HG03432 (cell line): Measurements from ENCODE around the gene C1QTNF8.

Experiments
- ATAC-seq: cut with Tn5 transposase; IDR thresholded peaks from one replicate; pipeline ENCODE4 v1.9.1; 2021; ENCODE audit warnings: mild to moderate bottlenecking, moderate library complexity; ENCODE audit not compliant: unreplicated experiment

The C1QTNF8 gene

DNA sequence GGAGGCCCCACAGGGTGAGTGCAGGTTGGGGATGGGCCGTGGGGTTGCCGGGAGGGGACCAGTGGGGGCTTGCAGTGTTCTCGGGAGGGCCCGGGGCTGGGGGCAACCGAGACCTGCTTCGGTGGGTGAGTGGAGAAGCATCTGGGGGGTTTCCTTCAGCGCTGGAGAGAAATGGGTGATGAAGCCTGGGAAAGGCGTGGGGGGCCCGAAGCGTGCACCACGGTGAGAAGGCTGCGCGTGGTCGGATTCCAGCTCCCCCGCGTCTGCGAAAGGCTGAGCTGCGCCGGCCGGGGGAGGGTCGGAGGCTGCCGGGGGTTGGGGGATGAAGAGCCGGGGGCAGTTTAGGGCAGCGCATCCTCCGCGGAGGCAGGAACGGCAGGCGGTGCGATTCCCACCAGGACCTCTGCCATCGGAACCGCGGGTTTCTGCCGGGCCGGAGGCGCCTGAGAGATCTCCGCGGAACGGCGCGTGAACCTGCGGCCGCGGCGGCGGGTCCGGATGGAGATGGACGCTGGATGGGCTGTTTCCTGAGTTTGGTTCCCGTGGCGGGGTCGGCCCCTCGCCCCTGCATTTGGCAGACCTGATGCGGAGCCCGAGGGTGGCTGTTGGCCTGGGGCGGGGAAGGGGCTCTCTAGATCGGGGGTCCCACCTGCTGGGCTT lies 30.4 kb downstream of the C1QTNF8 start:
- ATAC-seq: no peak

DNA sequence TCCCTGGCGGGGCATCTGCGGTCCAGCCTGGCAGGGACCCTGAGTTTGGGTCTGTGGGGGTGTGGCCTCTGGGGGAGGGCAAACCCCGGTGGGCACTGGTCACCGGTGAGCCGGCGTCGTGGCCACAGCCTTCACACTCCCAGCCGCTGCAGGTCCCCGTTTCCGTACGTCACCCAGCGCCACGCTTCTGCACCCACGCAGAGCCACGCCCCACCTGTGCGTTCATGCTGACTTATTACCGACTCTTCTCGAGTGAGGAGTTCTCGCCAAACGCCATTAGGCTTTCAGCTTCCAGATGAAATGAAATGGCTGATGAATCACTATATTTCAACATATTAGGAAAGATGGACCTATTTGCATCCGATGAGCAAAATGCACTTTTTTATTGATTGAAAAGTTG lies 32.3 kb downstream of the C1QTNF8 start:
- ATAC-seq: no peak

DNA sequence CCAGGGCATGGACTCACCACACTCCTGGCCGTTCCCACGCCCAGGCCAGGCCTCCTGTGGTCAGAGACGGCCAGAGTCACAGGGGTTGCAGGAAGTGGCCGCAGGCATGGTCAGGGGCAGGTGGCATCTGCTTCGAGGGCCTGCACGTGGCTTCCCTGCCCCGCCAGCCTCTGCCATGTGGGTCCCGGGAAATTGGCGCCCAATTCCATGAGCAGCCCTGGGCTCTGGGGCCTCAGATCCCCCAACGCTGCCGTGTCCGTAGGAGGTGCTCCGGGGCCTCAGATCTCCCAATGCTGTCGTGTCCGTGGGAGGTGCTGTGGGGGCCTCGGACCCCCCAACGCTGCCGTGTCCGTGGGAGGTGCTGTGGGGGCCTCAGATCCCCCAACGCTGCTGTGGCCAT lies 33.1 kb downstream of the C1QTNF8 start:
- no peak for ATAC-seq

GRCh38 chr16:1061769-1062505 lies 34.1 kb downstream of the C1QTNF8 start:
- ATAC-seq: no peak

DNA sequence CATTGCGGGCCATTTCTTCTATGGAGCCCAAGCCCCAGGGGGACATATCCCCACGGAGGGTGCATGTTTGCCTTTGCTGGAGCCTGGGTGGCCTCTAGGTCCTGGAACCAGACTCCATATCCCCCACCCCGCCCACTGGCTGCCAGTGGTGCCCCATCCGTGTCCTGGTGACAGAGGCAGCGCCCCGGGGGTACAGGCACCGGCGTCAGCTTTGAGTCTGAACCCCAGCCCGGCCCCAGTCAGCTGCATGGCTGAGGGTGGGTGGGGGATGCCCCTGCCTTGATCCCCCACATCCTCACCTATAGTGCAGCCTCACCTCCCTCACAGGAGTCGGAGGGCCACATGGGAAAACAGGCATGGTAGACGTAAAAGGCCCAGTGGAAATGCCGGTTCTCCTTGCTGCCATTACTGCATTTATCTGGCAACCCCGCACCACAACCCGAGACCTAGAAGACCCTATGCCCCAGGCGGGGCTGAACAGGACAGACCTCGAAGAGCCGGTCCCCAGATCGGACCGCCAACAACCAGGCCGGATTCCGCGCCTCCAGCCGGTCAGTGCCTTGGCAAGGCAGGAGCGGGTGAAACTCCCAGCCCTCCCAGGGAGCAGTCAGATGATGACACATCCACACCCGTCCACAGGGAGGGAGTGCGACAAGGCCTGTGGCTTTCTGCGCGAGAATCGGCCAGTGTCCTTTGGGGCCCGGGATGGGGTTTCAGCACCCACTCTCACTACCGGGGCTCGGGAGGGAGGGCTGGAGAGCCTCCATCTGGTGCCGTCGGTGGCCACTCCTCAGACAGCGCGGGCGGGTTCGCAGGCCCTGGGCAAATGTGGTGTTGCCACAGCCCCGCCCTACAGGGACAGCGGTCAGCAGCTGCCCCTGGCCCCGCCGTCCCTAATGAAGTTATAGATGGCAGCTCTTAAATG lies 35.4 kb downstream of the C1QTNF8 start:
- ATAC-seq: no peak

DNA sequence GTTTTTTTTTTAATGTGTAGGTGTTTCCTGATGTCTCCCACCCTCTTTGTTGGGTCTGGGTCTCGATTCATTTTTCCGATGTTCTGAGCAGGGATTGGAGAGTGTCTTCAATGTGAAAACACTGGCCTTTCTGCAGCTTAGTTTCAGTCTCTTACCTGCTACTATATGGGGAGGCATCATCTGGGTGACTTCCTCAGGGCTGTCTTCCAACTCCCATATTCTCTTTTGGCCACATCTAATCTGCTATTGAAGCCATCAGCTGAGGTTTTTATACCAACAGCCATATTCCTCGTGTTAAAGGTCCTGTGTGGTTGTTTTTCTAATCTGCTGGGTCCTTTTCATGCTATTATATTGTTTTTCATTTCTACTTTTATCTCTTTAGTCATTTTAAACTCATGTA lies 36.7 kb downstream of the C1QTNF8 start:
- ATAC-seq: no peak

DNA sequence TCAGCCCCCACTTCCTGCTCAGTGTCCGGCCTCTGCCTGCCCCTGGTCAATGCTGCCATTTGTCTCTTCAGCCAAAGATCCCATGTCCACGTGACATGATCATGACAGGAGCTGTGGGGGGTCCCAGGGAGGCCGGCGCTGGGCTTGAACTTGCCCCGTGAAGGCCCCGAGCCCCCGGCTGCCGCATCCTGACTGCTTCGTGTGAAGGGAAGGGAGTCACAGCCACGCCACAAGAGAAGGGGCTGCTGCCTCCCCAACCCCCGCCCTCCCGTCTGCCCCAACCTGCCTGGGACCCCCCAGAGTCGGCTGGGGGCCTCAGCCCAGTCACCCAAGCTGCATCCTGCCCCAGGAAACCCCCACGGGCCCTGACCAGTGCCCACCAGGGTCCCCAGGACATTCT lies 37.8 kb downstream of the C1QTNF8 start:
- ATAC-seq: no peak

- no peak for ATAC-seq
Observed at GRCh38 chr16:1057252-1057932, 38.7 kb downstream of the C1QTNF8 start.

DNA sequence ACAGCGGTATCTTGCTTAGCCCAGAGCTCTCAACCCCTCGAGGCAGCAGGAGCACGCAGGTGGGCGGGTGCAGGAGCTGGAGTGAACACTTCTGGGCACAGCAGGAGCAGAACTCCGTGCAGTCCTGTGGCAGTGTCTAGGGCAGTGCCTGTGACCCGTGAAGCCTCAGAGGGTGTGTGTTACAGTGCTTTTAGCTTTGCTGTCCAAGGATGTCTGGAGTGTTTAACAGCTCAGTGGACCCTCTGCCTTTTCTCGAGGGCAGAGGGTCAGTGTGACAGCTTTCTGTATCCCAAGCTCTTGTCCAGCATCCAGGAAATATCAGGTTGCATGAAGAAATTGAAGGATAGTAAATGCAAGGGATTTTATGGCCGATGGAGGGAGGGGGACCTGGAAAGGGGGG lies 39.8 kb downstream of the C1QTNF8 start:
- no peak for ATAC-seq

- ATAC-seq: no peak
Observed at GRCh38 chr16:1055557-1055924, 40.5 kb downstream of the C1QTNF8 start.

GRCh38 chr16:1054660-1055556 lies 41.1 kb downstream of the C1QTNF8 start:
- ATAC-seq: no peak

- ATAC-seq: no peak
Observed at GRCh38 chr16:1053700-1054368, 42.2 kb downstream of the C1QTNF8 start.

- ATAC-seq: no peak
Observed at GRCh38 chr16:1053121-1053521, 42.9 kb downstream of the C1QTNF8 start.

GRCh38 chr16:1052721-1053120 lies 43.3 kb downstream of the C1QTNF8 start:
- ATAC-seq: no peak

- no peak for ATAC-seq
Observed at GRCh38 chr16:1051446-1051845, 44.6 kb downstream of the C1QTNF8 start.

GRCh38 chr16:1050921-1051320 lies 45.1 kb downstream of the C1QTNF8 start:
- no peak for ATAC-seq

- no peak for ATAC-seq
Observed at GRCh38 chr16:1050516-1050915, 45.5 kb downstream of the C1QTNF8 start.

DNA sequence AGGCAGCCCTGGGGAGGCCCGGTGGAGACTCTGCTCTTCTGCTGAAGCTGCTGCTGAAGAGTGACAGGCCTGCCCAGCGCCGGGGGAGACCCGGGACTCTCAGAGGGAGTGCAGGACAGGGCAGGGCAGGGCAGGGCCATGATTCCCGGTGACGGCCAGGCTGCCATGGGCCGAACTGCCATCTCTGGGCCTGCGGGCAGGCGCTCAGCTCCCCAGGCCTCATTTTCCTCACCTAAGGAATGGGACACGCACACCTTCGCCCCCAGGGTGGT lies 46.1 kb downstream of the C1QTNF8 start:
- ATAC-seq: no peak

- ATAC-seq: no peak
Observed at GRCh38 chr16:1049113-1049975, 46.7 kb downstream of the C1QTNF8 start.
